Activated CD4-positive, alpha-beta T cell treated with anti-CD3 and anti-CD28 coated beads, Interleukin-2, amount 10 ng/mL, durations not matched to agents 24 days and 14 days (primary cell): ENCODE results near the gene SH2D3A. TPM values are rescaled to one million over a fixed set of nuclear protein-coding genes. Genes with fewer than 3 reads are reported as not detected.
"Not testable (repeated sequence)": the region's sequence is repeated elsewhere in the genome, so short reads cannot be mapped to it uniquely, and the experiment has no call there.

Experiments
- DNase-seq: peaks from one replicate; pipeline ENCODE4 v3.0.0; 2022
- H3K27ac Mint-ChIP-seq: one replicate; pipeline ENCODE4 v1.8.0; 2022; ENCODE audit warnings: mild to moderate bottlenecking, mixed read lengths
- H3K27me3 Mint-ChIP-seq: one replicate; pipeline ENCODE4 v1.8.0; 2022; ENCODE audit warnings: mixed read lengths
- H3K36me3 Mint-ChIP-seq: one replicate; pipeline ENCODE4 v1.8.0; 2022; ENCODE audit warnings: low read depth, mild to moderate bottlenecking, mixed read lengths
- H3K4me1 Mint-ChIP-seq: one replicate; pipeline ENCODE4 v1.8.0; 2021; ENCODE audit warnings: mixed read lengths
- H3K4me3 Mint-ChIP-seq: one replicate; pipeline ENCODE4 v1.8.0; 2022; ENCODE audit warnings: mild to moderate bottlenecking, moderate library complexity, mixed read lengths
- H3K9me3 Mint-ChIP-seq: one replicate; pipeline ENCODE4 v1.8.0; 2021; ENCODE audit warnings: mixed read lengths
- intact Hi-C: fragments of 100-400 bp; cut with micrococcal nuclease; formaldehyde crosslinking; loops from one replicate; pipeline ENCODE4 v1.15.1; 2023
- total RNA-seq: library from RNA; stranded (reverse); gene quantifications from 2 replicates; pipeline ENCODE4 v1.2.3, GENCODE V29; 2022

Gene SH2D3A
- total RNA-seq, 1 donor from 2014 or later = 11.0 TPM

- intact Hi-C loops = loop anchor here (2.0 to 5.0 kb wide), 4 partner anchors 63 to 373 kb away; partner anchors contain the start of gene GPR108
- not testable (repeated sequence) for H3K27me3 Mint-ChIP-seq, H3K9me3 Mint-ChIP-seq
- Mint-ChIP-seq H3K27ac (peak overlapping the region; percentile 99), H3K4me3 (peak overlapping the region; percentile 93), H3K36me3 (peaks cover 38% of the 10 kb centered on the region), H3K4me1 (peaks cover 60% of the 10 kb centered on the region)
- DNase-seq = peak; percentile 74
Measured at GRCh38 chr19:6800160-6800790, 33.0 kb upstream of the SH2D3A start.

GRCh38 chr19:6797646-6798045 is 30.4 kb upstream of the SH2D3A start:
- no peaks in the 10 kb centered on the region for H3K9me3 Mint-ChIP-seq
- H3K4me1 Mint-ChIP-seq = peaks cover 66% of the 10 kb centered on the region
- H3K27ac Mint-ChIP-seq = no peak overlapping the region
- peaks cover 54% of the 10 kb centered on the region for H3K36me3 Mint-ChIP-seq
- DNase-seq = no peak
- no peaks in the 10 kb centered on the region for H3K27me3 Mint-ChIP-seq
- peak overlapping the region; percentile 21 for H3K4me3 Mint-ChIP-seq
- intact Hi-C loops = no loop called here

- peaks cover 69% of the 10 kb centered on the region for H3K4me1 Mint-ChIP-seq
- H3K4me3 Mint-ChIP-seq = no peak overlapping the region
- peak overlapping the region; percentile 1 for H3K27ac Mint-ChIP-seq
- intact Hi-C loops = no loop called here
- peaks cover 62% of the 10 kb centered on the region for H3K36me3 Mint-ChIP-seq
- H3K27me3 Mint-ChIP-seq = no peaks in the 10 kb centered on the region
- DNase-seq = no peak
- H3K9me3 Mint-ChIP-seq = no peaks in the 10 kb centered on the region
Measured at GRCh38 chr19:6796278-6796677, 29.0 kb upstream of the SH2D3A start.

GRCh38 chr19:6794686-6795431 is 27.6 kb upstream of the SH2D3A start:
- Mint-ChIP-seq H3K4me3 (no peak overlapping the region), H3K27me3 (no peaks in the 10 kb centered on the region), H3K36me3 (peaks cover 65% of the 10 kb centered on the region), H3K4me1 (peaks cover 63% of the 10 kb centered on the region), H3K27ac (no peak overlapping the region), H3K9me3 (no peaks in the 10 kb centered on the region)
- intact Hi-C loops = no loop called here
- no peak for DNase-seq

- no peak for DNase-seq
- H3K4me3 Mint-ChIP-seq = no peak overlapping the region
- H3K4me1 Mint-ChIP-seq = peaks cover 56% of the 10 kb centered on the region
- H3K9me3 Mint-ChIP-seq = no peaks in the 10 kb centered on the region
- peaks cover 66% of the 10 kb centered on the region for H3K36me3 Mint-ChIP-seq
- intact Hi-C loops = no loop called here
- no peaks in the 10 kb centered on the region for H3K27me3 Mint-ChIP-seq
- H3K27ac Mint-ChIP-seq = peak overlapping the region; percentile 8
Measured at GRCh38 chr19:6793973-6794372, 26.7 kb upstream of the SH2D3A start.

GRCh38 chr19:6793411-6793810 is 26.2 kb upstream of the SH2D3A start:
- Mint-ChIP-seq H3K27me3 (no peaks in the 10 kb centered on the region), H3K4me3 (no peak overlapping the region), H3K9me3 (no peaks in the 10 kb centered on the region), H3K4me1 (peaks cover 58% of the 10 kb centered on the region), H3K36me3 (peaks cover 67% of the 10 kb centered on the region), H3K27ac (no peak overlapping the region)
- DNase-seq = no peak
- intact Hi-C loops = no loop called here

- Mint-ChIP-seq H3K4me3 (no peak overlapping the region), H3K27me3 (no peaks in the 10 kb centered on the region), H3K4me1 (peaks cover 42% of the 10 kb centered on the region), H3K27ac (peak overlapping the region; percentile 59), H3K36me3 (peaks cover 62% of the 10 kb centered on the region), H3K9me3 (no peaks in the 10 kb centered on the region)
- intact Hi-C loops = no loop called here
- DNase-seq = no peak
Measured at GRCh38 chr19:6791237-6791636, 24.0 kb upstream of the SH2D3A start.

GRCh38 chr19:6790194-6791128 is 23.2 kb upstream of the SH2D3A start:
- DNase-seq = no peak
- Mint-ChIP-seq H3K9me3 (no peaks in the 10 kb centered on the region), H3K27me3 (no peaks in the 10 kb centered on the region), H3K4me1 (peaks cover 43% of the 10 kb centered on the region), H3K27ac (no peak overlapping the region), H3K36me3 (peaks cover 61% of the 10 kb centered on the region), H3K4me3 (no peak overlapping the region)
- intact Hi-C loops = no loop called here

GRCh38 chr19:6788896-6789295 is 21.7 kb upstream of the SH2D3A start:
- H3K36me3 Mint-ChIP-seq = peaks cover 60% of the 10 kb centered on the region
- H3K27me3 Mint-ChIP-seq = no peaks in the 10 kb centered on the region
- no peaks in the 10 kb centered on the region for H3K9me3 Mint-ChIP-seq
- H3K4me1 Mint-ChIP-seq = peaks cover 40% of the 10 kb centered on the region
- no peak overlapping the region for H3K4me3 Mint-ChIP-seq
- intact Hi-C loops = no loop called here
- no peak overlapping the region for H3K27ac Mint-ChIP-seq
- no peak for DNase-seq

- Mint-ChIP-seq H3K4me3 (no peak overlapping the region), H3K4me1 (peaks cover 32% of the 10 kb centered on the region), H3K27ac (no peak overlapping the region), H3K9me3 (no peaks in the 10 kb centered on the region), H3K36me3 (peaks cover 50% of the 10 kb centered on the region), H3K27me3 (no peaks in the 10 kb centered on the region)
- intact Hi-C loops = no loop called here
- DNase-seq = no peak
Measured at GRCh38 chr19:6787393-6787792, 20.2 kb upstream of the SH2D3A start.

- peaks cover 46% of the 10 kb centered on the region for H3K4me1 Mint-ChIP-seq
- H3K27ac Mint-ChIP-seq = peak overlapping the region; percentile 51
- no peak for DNase-seq
- no peak overlapping the region for H3K4me3 Mint-ChIP-seq
- intact Hi-C loops = no loop called here
- H3K36me3 Mint-ChIP-seq = peaks cover 49% of the 10 kb centered on the region
- no peaks in the 10 kb centered on the region for H3K27me3 Mint-ChIP-seq
- H3K9me3 Mint-ChIP-seq = peaks cover 18% of the 10 kb centered on the region
Measured at GRCh38 chr19:6779206-6779605, 12.0 kb upstream of the SH2D3A start.

- no peak for DNase-seq
- peaks cover 51% of the 10 kb centered on the region for H3K4me1 Mint-ChIP-seq
Measured at GRCh38 chr19:6778386-6778785, 11.2 kb upstream of the SH2D3A start.

GRCh38 chr19:6777434-6777833 is 10.2 kb upstream of the SH2D3A start:
- H3K27ac Mint-ChIP-seq = peak overlapping the region; percentile 54
- intact Hi-C loops = no loop called here
- peaks cover 52% of the 10 kb centered on the region for H3K4me1 Mint-ChIP-seq
- H3K9me3 Mint-ChIP-seq = peaks cover 22% of the 10 kb centered on the region
- DNase-seq = no peak
- H3K36me3 Mint-ChIP-seq = peaks cover 51% of the 10 kb centered on the region
- H3K27me3 Mint-ChIP-seq = no peaks in the 10 kb centered on the region
- peak overlapping the region; percentile 4 for H3K4me3 Mint-ChIP-seq

More at GRCh38 chr19:6778386-6778785, 11.2 kb upstream of the SH2D3A start:
- intact Hi-C loops = no loop called here
- Mint-ChIP-seq H3K9me3 (peaks cover 22% of the 10 kb centered on the region), H3K4me3 (peak overlapping the region; percentile 31), H3K36me3 (peaks cover 52% of the 10 kb centered on the region), H3K27me3 (no peaks in the 10 kb centered on the region), H3K27ac (peak overlapping the region; percentile 86)

GRCh38 chr19:6776999-6777398 is 9.8 kb upstream of the SH2D3A start:
- peaks cover 22% of the 10 kb centered on the region for H3K9me3 Mint-ChIP-seq
- intact Hi-C loops = no loop called here
- H3K36me3 Mint-ChIP-seq = peaks cover 51% of the 10 kb centered on the region
- peak overlapping the region; percentile 4 for H3K4me3 Mint-ChIP-seq
- no peaks in the 10 kb centered on the region for H3K27me3 Mint-ChIP-seq
- peak overlapping the region; percentile 54 for H3K27ac Mint-ChIP-seq
- peaks cover 56% of the 10 kb centered on the region for H3K4me1 Mint-ChIP-seq
- no peak for DNase-seq
